B cell (primary cell): ENCODE data around the gene ATP10B. TPM values are rescaled to one million over a fixed set of nuclear protein-coding genes. Genes with fewer than 3 reads are reported as not detected.

ENCODE experiments used
- ATAC-seq: fragments of 200-7000 bp; cut with Tn5 transposase; one replicate; pipeline ENCODE4 v1.10.0; 2021; ENCODE audit warnings: low read depth, mild to moderate bottlenecking, moderate number of reproducible peaks, moderate library complexity
- CTCF ChIA-PET: fragments of 350-600 bp; sonication (Branson Sonifier 250); formaldehyde crosslinking; loops from one replicate; lab custom pipeline; 2021; ENCODE audit warnings: antibody characterized with exemption, inconsistent platforms; lab: Charles Lee
- POLR2A ChIA-PET: fragments of 350-600 bp; sonication (Branson Sonifier 250); formaldehyde crosslinking; loops from one replicate; lab custom pipeline; 2021; ENCODE audit warnings: antibody characterized with exemption; lab: Charles Lee
- DNase-seq: peaks from one replicate; pipeline ENCODE4 v3.0.0; 2013
- H2AFZ ChIP-seq: 2 replicates; pipeline ENCODE4 v1.6.1; 2012; ENCODE audit warnings: mild to moderate bottlenecking, low read depth, low read length; ENCODE audit not compliant: insufficient read depth, poor library complexity, severe bottlenecking
- H3K27ac ChIP-seq, 2 donors: 1 replicate in 1 of 2; 2 replicates in 1 of 2; pipeline ENCODE4 v1.5.1; 2012 to 2013; ENCODE audit warnings: low read length in 2 of 2, mild to moderate bottlenecking in 2 of 2, moderate library complexity in 1 of 2
- H3K27me3 ChIP-seq, 4 experiments: fragments of 200-600 bp in 1 of 4; sonication (generic) in 1 of 4; replicated peaks in 1 of 4; 1 replicate in 2 of 4; 2 replicates in 2 of 4; pipeline versions ENCODE4 v1.6.1 to v1.7.0; 2013 to 2016; ENCODE audit warnings: low read length in 3 of 4, mild to moderate bottlenecking in 2 of 4, mixed read lengths in 1 of 4, moderate library complexity in 1 of 4; ENCODE audit not compliant: insufficient read depth in 4 of 4, control insufficient read depth in 3 of 4; ENCODE audit errors: control extremely low read depth in 1 of 4
- H3K36me3 ChIP-seq, 2 experiments: replicated peaks in 1 of 2; 1 replicate in 1 of 2; 2 replicates in 1 of 2; pipeline versions ENCODE4 v1.6.1 to v1.7.1; 2013; ENCODE audit warnings: low read length in 1 of 2; ENCODE audit not compliant: insufficient read depth in 2 of 2, control insufficient read depth in 1 of 2; ENCODE audit errors: control extremely low read depth in 1 of 2, extremely low read depth in 1 of 2
- H3K4me1 ChIP-seq, 2 donors: fragments of 200-600 bp in 1 of 2; sonication (generic) in 1 of 2; 1 replicate in 1 of 2; 2 replicates in 1 of 2; pipeline versions ENCODE4 v1.5.1 to v1.6.1; 2013 to 2017; ENCODE audit warnings: low read length in 2 of 2; ENCODE audit not compliant: control insufficient read depth in 2 of 2, insufficient read depth in 2 of 2
- H3K4me2 ChIP-seq: replicated peaks from 2 replicates; pipeline ENCODE3; 2012; ENCODE audit warnings: mild to moderate bottlenecking, low read depth, low read length; ENCODE audit not compliant: poor library complexity, severe bottlenecking
- H3K4me3 ChIP-seq, 5 experiments: fragments of 200-600 bp in 1 of 5; sonication (generic) in 1 of 5; 1 replicate in 3 of 5; 2 replicates in 2 of 5; pipeline versions ENCODE4 v1.5.1 to v1.7.0; 2011 to 2016; ENCODE audit warnings: low read length in 4 of 5, mild to moderate bottlenecking in 4 of 5, low read depth in 2 of 5, control low read depth in 1 of 5, moderate library complexity in 1 of 5; ENCODE audit not compliant: insufficient read depth in 1 of 5; ENCODE audit errors: control extremely low read depth in 1 of 5, extremely low read depth in 1 of 5
- H3K79me2 ChIP-seq: fragments of 200-600 bp; sonication (generic); one replicate; pipeline ENCODE4 v1.6.0; 2016; ENCODE audit warnings: low read length; ENCODE audit not compliant: control insufficient read depth, insufficient read depth
- H3K9ac ChIP-seq: fragments of 200-600 bp; sonication (generic); 2 replicates; pipeline ENCODE4 v1.6.1; 2017; ENCODE audit warnings: mild to moderate bottlenecking, low read length, moderate library complexity
- H3K9me3 ChIP-seq, 3 donors: one replicate each; pipeline versions ENCODE4 v1.6.1 to v1.7.1; 2013; ENCODE audit warnings: low read length in 2 of 3; ENCODE audit not compliant: control insufficient read depth in 2 of 3, insufficient read depth in 1 of 3; ENCODE audit errors: control extremely low read depth in 1 of 3
- H4K20me1 ChIP-seq: 2 replicates; pipeline ENCODE4 v1.6.0; 2012; ENCODE audit warnings: mild to moderate bottlenecking, low read length; ENCODE audit not compliant: insufficient read depth, control insufficient read depth, poor library complexity, severe bottlenecking
- H3K27ac Mint-ChIP-seq: one replicate; pipeline ENCODE4 v1.8.0; 2021; ENCODE audit warnings: mixed read lengths
- H3K27me3 Mint-ChIP-seq: one replicate; pipeline ENCODE4 v1.8.0; 2021; ENCODE audit warnings: mixed read lengths
- H3K4me1 Mint-ChIP-seq: one replicate; pipeline ENCODE4 v1.8.0; 2021; ENCODE audit warnings: mixed read lengths
- H3K4me3 Mint-ChIP-seq: one replicate; pipeline ENCODE4 v1.8.0; 2021; ENCODE audit warnings: mixed read lengths
- H3K9me3 Mint-ChIP-seq: one replicate; pipeline ENCODE4 v1.8.0; 2022; ENCODE audit warnings: mixed read lengths; ENCODE audit not compliant: insufficient read depth
- CTCF ChIP-seq: fragments of 200-600 bp; IDR thresholded peaks from one replicate; pipeline ENCODE4 v1.8.0; 2022; ENCODE audit warnings: antibody characterized with exemption, mild to moderate bottlenecking
- EZH2 ChIP-seq: IDR thresholded peaks from 2 replicates; pipeline ENCODE4 v1.6.1; 2012; ENCODE audit warnings: borderline replicate concordance, low read depth, mild to moderate bottlenecking, moderate library complexity, low read length; ENCODE audit not compliant: insufficient read depth, poor library complexity, severe bottlenecking
- WGBS: methylation state at CpG from one replicate; pipeline ENCODE4 v1.1.5; 2013; ENCODE audit warnings: missing lambda C conversion rate; ENCODE audit not compliant: insufficient coverage; 5-methylcytosine and 5-hydroxymethylcytosine counted together
- intact Hi-C: fragments of 100-400 bp; cut with micrococcal nuclease; formaldehyde crosslinking; loops from one replicate; pipeline ENCODE4 v1.10.0; 2022
- polyA plus RNA-seq: library from polyadenylated mRNA; depleted of rRNA; stranded (reverse); fragments of >200 nt; gene quantifications from 2 replicates; pipeline ENCODE4 v1.2.3, GENCODE V29; 2012
- total RNA-seq, 2 donors: library from RNA; stranded (reverse); fragments of 120-200 nt in 1 of 2; gene quantifications; 1 replicate in 1 of 2; 2 replicates in 1 of 2; pipeline versions ENCODE4 v1.2.3 to v1.2.4, GENCODE V29; 2013 to 2022

ATP10B gene
- total and polyA plus RNA-seq, 2 donors (not counting 1 experiment from before 2014, with no cell fraction given), result not detected

- Mint-ChIP-seq H3K27me3 (peaks cover 6% of the 10 kb centered on the region), H3K4me3 (no peak overlapping the region), H3K4me1 (no peaks in the 10 kb centered on the region), H3K27ac (no peak overlapping the region), H3K9me3 (peaks cover 3% of the 10 kb centered on the region)
- POLR2A ChIA-PET, result no interaction called here
- no peak for DNase-seq
- no peaks in the 10 kb centered on the region for H3K27me3 ChIP-seq
- no peak for TF ChIP-seq EZH2
- TF ChIP-seq CTCF, result no peak
- no peak overlapping the region for H3K4me2 ChIP-seq
- H3K36me3 ChIP-seq, result no peaks in the 10 kb centered on the region
- H3K79me2 ChIP-seq, result no peaks in the 10 kb centered on the region
- H3K9ac ChIP-seq, result no peak overlapping the region
- no CpG with 5 or more reads among the region's 4 CpGs for WGBS
- CTCF ChIA-PET, result no interaction called here
- H3K4me3 ChIP-seq, result no peak overlapping the region
- no peak overlapping the region for H2AFZ ChIP-seq
- ATAC-seq, result no peak
- no peaks in the 10 kb centered on the region for H3K4me1 ChIP-seq
- intact Hi-C loops, result no loop called here
- H4K20me1 ChIP-seq, result no peaks in the 10 kb centered on the region
- no peaks in the 10 kb centered on the region for H3K9me3 ChIP-seq
- no peak overlapping the region for H3K27ac ChIP-seq
These were observed 18.0 kb upstream of the ATP10B start for GRCh38 chr5:160869989-160870521.

- Histone ChIP-seq H3K79me2 (no peaks in the 10 kb centered on the region), H3K27ac (no peak overlapping the region), H2AFZ (no peak overlapping the region), H3K4me2 (no peak overlapping the region), H3K4me3 (no peak overlapping the region), H3K27me3 (no peaks in the 10 kb centered on the region), H4K20me1 (no peaks in the 10 kb centered on the region), H3K9me3 (no peaks in the 10 kb centered on the region), H3K9ac (no peak overlapping the region), H3K4me1 (no peaks in the 10 kb centered on the region), H3K36me3 (no peaks in the 10 kb centered on the region)
- Mint-ChIP-seq H3K27me3 (peaks cover 8% of the 10 kb centered on the region), H3K9me3 (peaks cover 3% of the 10 kb centered on the region), H3K4me1 (no peaks in the 10 kb centered on the region), H3K27ac (no peak overlapping the region), H3K4me3 (no peak overlapping the region)
- TF ChIP-seq EZH2 (no peak), CTCF (no peak)
- CTCF ChIA-PET, result no interaction called here
- intact Hi-C loops, result no loop called here
- no peak for DNase-seq
- 97% methylated on average over 5 of the region's 6 CpGs for WGBS
- no peak for ATAC-seq
- POLR2A ChIA-PET, result no interaction called here
These were observed 16.0 kb upstream of the ATP10B start for GRCh38 chr5:160867976-160868375.
